GM21381 (cell line): Measurements from ENCODE around the gene KCNQ1OT1.
"Not testable (repeated sequence)": the region's sequence is repeated elsewhere in the genome, so short reads cannot be mapped to it uniquely, and the experiment has no call there.

Experiments used
- ATAC-seq: cut with Tn5 transposase; IDR thresholded peaks from one replicate; pipeline ENCODE4 v1.9.1; 2021; ENCODE audit warnings: mild to moderate bottlenecking, moderate library complexity; ENCODE audit not compliant: unreplicated experiment

Gene KCNQ1OT1

GRCh38 chr11:2655016-2655719 lies 44.6 kb downstream of the KCNQ1OT1 start:
- ATAC-seq: no peak

DNA sequence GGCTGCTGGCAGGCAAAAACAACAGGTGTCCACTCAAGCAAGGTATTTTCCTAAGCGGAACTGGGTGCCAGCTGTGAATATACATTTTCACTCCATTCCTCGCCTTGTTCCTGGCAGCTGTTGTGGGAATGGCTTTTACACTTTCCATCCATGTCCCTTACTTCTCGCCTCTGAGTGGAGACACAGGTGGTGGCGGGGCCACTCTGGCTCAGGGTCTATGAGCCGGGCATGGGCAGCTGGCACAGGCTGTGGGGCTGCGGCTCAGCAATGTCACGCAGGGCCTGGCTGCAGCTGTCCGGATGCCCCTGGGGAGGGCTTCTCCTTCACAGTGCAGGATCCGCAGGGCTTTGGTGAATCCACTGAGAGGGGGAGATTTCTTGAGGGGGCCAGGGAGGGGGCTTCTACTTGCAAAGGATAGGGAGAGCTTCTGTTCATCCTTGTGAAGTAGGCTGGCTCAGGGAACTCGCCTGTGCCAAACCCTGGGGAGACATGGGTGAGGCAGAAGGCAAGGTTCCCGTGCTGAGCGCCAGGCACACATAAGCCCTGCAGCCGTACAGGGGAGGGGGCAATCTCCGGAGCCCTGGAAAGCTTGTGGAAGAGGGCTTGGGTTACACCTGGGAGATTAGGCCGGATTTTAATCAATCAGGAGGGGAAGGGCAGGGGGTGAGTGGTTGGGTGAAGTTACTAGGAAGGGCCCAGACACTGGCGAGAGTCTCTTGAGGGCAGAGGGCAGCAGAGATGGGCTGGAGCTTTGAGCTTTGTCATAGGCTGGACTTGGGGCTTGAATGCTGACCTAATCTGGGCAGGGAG lies 45.7 kb downstream of the KCNQ1OT1 start:
- no peak for ATAC-seq

GRCh38 chr11:2653198-2653551 lies 46.6 kb downstream of the KCNQ1OT1 start:
- ATAC-seq: no peak

DNA sequence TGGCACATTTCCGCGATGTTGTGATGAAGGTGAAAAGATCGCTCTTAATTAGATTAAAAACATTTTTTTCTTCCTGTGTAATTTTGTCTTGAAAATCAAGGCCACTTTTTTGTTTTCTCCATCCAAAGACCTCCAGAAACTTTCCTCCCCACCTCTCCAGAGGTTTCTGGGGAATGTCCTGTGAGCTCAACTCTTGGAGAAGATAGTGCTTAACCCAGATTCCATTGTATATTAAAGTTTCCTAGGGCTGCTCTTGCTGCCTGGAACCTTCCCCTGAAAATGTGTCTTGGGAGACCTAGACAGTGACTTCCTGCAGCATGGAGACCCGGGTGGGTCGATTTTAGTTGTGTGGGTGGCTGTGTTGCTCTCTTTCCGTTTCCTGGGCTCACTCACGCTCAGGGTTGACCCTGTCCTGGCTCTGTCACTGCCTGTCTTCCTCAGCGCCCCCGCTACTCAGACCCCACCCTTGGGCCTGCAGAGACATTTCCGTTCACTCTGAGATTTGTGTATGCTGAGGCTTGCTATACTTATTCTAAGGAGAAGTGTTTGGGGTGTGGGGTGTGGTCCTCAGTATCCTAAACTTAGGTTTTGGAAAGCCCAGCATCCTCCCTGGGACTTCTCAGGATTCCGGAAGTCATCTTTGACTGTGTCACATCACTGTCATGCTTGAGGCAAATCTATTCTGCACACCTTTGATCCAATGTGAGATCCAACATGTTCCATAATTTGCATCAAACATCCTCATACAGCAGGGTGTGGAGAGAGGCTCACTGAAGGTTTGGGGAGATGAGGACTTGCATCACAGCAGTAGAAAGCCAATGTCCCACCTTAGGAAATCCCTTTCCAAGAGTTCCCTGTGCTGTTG lies 47.2 kb downstream of the KCNQ1OT1 start:
- ATAC-seq: no peak

DNA sequence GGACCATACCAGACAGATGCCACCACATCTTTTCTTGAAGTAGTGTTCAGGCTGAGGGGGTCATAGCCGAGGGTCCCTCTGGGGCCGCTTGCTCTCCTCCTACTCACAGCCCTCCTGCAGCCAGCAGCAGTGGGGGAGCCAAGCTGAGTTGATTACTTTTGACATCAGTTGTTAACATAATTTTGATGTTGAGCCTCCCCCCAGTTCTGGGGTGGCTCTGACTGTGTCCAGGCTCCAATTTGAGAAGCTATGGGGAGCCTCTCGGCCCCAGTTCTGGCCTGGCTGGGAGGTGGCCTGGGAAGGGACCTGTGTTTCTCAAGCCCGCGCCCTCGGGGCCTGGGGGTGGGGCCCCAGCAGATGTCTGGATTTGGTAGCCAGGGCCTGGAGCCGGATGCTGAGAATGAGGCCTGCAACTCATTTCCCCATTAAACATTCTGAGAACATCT lies 47.9 kb downstream of the KCNQ1OT1 start:
- ATAC-seq: no peak

GRCh38 chr11:2651054-2651617 lies 48.7 kb downstream of the KCNQ1OT1 start:
- ATAC-seq: no peak

- ATAC-seq: no peak
These were observed 49.4 kb downstream of the KCNQ1OT1 start for GRCh38 chr11:2650343-2650867.

GRCh38 chr11:2649848-2650247 lies 49.9 kb downstream of the KCNQ1OT1 start:
- no peak for ATAC-seq

DNA sequence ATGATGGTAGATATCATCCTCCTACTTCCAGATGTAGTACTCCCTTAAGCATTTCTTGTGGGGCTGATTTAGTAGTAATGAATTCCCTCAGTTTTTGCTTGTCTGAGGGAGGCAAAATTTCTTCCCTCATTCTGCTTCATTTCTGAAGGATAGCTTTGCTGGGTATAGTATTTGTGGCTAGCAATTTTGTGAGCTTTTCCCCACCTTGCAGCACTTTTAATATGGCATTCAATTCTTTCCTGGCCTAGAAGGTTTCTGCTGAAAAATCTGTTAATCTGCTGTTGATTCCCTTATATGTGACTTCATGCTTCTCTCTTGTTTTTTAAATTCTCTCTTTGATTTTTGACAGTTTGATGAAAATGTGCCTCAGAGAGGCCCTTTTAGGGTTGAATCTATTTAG lies 50.4 kb downstream of the KCNQ1OT1 start:
- ATAC-seq: no peak

DNA sequence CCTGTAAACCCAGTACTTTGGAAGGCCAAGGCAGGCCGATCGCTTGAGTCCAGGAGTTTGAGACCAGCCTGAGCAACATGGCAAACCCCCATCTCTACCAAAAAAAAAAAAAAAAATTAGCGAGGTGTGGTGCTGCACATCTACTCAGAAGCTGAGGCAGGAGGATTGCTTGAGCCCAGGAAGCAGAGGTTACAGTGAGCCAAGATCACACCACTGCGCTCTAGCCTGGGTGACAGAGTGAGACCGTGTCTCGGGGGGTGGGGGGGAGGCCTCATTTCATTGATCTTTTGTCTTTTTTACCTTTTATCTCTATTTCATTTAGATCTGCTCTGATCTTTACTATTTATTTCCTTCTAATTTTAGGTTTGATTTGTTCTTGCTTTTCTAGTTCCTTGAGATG lies 51.8 kb downstream of the KCNQ1OT1 start:
- ATAC-seq: no peak

GRCh38 chr11:2647167-2647566 lies 52.6 kb downstream of the KCNQ1OT1 start:
- ATAC-seq: no peak

DNA sequence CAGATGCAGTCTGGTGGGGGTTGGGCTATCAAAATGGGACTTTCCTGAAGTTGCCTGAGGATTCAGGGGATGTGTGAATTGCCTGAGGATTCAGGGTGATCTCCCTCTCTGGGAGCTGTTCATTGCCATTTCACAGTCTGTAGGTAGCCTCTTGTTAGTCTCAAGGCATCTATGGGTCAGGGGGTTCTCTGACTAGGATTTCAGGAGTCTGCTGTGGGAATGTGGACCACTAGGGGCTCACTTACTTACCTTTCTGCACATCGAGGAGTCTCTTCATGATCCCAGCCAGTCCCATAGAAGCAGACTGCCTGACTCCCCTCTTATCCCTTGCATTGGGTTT lies 54.0 kb downstream of the KCNQ1OT1 start:
- ATAC-seq: no peak

- ATAC-seq: no peak
These were observed 54.7 kb downstream of the KCNQ1OT1 start for GRCh38 chr11:2644844-2645778.

DNA sequence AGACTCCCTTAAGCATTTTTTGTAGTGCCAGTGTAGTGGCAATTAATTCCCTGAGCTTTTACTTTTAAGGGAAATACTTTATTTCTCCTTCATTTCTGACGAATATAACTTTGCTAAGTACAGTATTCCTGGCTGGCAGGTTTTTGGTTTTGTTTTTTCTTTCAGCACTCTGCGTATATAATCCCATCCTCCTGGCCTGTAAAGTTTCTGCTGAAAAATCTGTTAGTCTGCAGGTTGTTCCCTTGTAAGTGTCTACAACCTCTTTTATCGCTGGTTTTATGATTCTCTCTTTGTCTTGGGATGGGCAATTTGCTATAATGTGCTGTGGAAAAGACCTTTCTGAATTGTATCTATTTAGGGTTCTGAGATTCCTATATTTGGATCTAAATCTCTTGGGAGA lies 56.0 kb downstream of the KCNQ1OT1 start:
- no peak for ATAC-seq

DNA sequence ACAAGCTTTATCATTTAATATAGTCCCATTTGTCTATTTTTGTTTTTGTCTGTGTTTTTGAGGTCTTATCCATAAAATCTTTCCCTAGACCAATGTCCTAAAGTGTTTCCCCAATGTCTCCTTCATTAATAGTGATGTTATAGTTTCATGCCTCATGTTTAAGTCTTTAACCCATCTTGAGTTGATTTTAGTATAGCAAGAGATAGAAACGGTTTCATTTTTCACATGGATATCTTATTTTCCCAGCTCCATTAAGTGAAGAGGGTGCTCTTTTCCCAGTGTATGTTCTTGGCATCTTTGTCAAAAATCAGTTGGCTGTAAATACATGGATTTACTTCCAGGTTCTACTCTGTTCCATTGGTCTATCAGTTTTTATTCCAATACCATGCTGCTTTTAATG lies 58.2 kb downstream of the KCNQ1OT1 start:
- ATAC-seq: no peak

DNA sequence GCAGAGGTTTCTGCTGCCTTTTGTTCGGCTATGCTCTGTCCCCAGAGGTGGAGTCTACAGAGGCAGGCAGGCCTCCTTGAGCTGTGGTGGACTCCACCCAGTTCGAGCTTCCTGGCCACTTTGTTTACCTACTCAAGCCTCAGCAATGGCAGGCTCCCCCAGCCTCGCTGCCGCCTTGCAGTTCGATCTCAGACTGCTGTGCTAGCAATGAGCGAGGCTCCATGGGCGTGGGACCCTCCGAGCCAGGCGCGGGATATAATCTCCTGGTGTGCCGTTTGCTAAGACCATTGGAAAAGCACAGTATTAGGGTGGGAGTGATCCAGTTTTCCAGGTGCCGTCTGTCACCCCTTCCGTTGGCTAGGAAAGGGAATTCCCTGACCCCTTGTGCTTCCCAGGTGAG lies 60.0 kb downstream of the KCNQ1OT1 start:
- ATAC-seq: not testable (repeated sequence)

- ATAC-seq: no peak
These were observed 68.6 kb downstream of the KCNQ1OT1 start for GRCh38 chr11:2631161-2631560.

GRCh38 chr11:2630679-2631078 lies 69.1 kb downstream of the KCNQ1OT1 start:
- ATAC-seq: no peak

GRCh38 chr11:2625183-2625582 lies 74.6 kb downstream of the KCNQ1OT1 start:
- no peak for ATAC-seq

DNA sequence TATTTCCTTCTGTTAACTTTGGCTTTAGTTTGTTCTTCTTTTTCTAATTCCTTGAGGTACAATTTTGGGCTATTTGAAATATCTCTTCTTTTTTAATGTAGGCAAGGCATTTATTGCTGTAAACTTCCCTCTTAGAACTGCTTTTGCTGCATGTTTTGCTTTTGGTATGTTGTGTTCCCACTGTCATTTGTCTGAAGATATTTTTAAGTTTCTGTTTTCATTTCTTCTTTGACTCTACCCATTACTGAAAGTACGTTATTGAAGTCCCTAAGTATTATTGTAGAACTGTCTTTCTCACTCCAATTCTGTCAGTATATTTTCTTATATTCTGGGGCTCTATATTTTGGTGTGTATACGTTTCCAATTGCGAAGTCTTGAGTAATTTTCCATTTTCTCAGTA lies 77.9 kb downstream of the KCNQ1OT1 start:
- ATAC-seq: peak; percentile 66
